ENCODE measurements around the gene SCYL1. TPM values are rescaled to one million over a fixed set of nuclear protein-coding genes. Genes with fewer than 3 reads are reported as not detected.
A peak's percentile ranks its signal among the peaks of the same experiment; 100 is the strongest.

SCYL1 gene
- total RNA-seq, 1 experiment from 2014 or later = 54.7 TPM

DNA sequence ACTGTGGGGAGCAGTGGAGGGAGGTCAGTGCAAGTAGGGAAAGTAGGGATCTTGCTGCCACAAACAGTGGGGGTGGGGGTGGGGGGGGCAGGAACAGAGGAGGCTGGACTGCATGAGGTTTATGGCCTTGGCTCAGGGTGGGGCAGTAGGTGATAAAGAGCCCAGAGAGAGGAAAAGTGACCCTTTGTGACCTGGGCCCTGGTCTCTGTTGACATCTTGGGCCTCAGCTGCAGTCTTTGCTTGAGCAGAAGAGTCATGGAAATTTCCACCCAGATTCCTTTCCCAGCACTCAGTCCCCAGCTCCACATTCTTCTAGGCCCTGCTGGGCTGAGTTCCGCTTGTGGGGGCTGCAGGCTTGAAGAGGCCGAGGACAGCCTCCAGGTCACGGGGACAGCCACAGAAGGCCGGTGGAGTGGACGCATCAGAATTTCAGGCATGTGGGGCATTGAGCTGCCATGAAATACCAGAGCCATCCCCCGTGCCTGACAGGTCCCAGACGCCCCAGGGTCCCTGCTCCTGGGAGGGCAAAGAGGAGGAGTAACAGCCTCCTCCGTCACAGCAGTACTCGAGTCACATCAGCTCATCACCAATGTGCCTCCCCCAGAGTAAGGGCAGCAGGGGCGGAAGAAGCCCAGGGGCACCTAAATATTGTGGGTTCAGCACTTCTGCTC, 35.7 kb upstream of the SCYL1 start:
- no peaks in the 10 kb centered on the region; a peak in 1 of 5 replicates for H3K9me3 Mint-ChIP-seq

More for the DNA sequence above, 35.7 kb upstream of the SCYL1 start:
- peak overlapping the region; percentile 19 to 78; a peak in 3 of 5 replicates for H3K4me3 Mint-ChIP-seq
- Histone ChIP-seq H2BK15ac (ENCODE audit: low read depth, low read length) (no peak overlapping the region), H2BK120ac (ENCODE audit: low read depth, low read length, poor library complexity, severe bottlenecking) (no peak overlapping the region), H4K8ac (replicated peaks; ENCODE audit: insufficient read length, low read depth, low read length) (no peak overlapping the region), H2BK20ac (ENCODE audit: low read depth, low read length, poor library complexity, severe bottlenecking) (no peak overlapping the region), H3K56ac (ENCODE audit: insufficient read length, low read depth, low read length) (no peak overlapping the region), H3K79me1 (ENCODE audit: insufficient read depth, low read depth, low read length, poor library complexity, severe bottlenecking) (no peaks in the 10 kb centered on the region), H3K4me1 (ENCODE audit: insufficient read depth, low read length) (peaks cover 36% of the 10 kb centered on the region), H3K27ac (ENCODE audit: insufficient read length, low read depth, low read length) (peak overlapping the region; percentile 95), H3T11ph (ENCODE audit: low read length) (no peak overlapping the region), H4K5ac (ENCODE audit: insufficient read length, low read depth, low read length) (peak overlapping the region; percentile 37), H2AFZ (ENCODE audit: low read length) (no peak overlapping the region), H3K23me2 (ENCODE audit: insufficient read length, low read depth, low read length, poor library complexity, severe bottlenecking) (peaks cover 13% of the 10 kb centered on the region), H3K4me2 (ENCODE audit: insufficient read depth, insufficient read length, low read length) (no peak overlapping the region), H3K18ac (ENCODE audit: insufficient read length, low read depth, low read length) (peak overlapping the region; percentile 96), H3K9me3 (ENCODE audit: control insufficient read depth, low read depth, low read length) (no peaks in the 10 kb centered on the region), H2AK5ac (ENCODE audit: insufficient read length, low read length) (peak overlapping the region; percentile 33), H2BK12ac (ENCODE audit: insufficient read length, low read depth, low read length) (peak overlapping the region; percentile 63), H3K9ac (ENCODE audit: extremely low read depth, insufficient read length, low read length) (no peak overlapping the region), H3K4ac (ENCODE audit: low read depth, low read length) (peak overlapping the region; percentile 7; the same call in 1 of the 2 replicates), H2BK5ac (ENCODE audit: insufficient read length, low read length) (peak overlapping the region; percentile 42), H4K91ac (ENCODE audit: insufficient read length, low read depth, low read length) (peak overlapping the region; percentile 96), H3K27me3 (ENCODE audit: insufficient read depth, low read length) (no peaks in the 10 kb centered on the region), H3K79me2 (ENCODE audit: insufficient read depth, low read length) (no peaks in the 10 kb centered on the region), H3K14ac (ENCODE audit: insufficient read depth, low read length) (peak overlapping the region; percentile 98), H4K20me1 (ENCODE audit: control insufficient read depth, insufficient read depth, insufficient read length) (no peaks in the 10 kb centered on the region), H3K23ac (ENCODE audit: insufficient read length, low read depth, low read length) (no peak overlapping the region)
- DNase-seq = peak; percentile 93
- peaks cover 2% of the 10 kb centered on the region; the same call in 1 of the 2 replicates for H3K27me3 Mint-ChIP-seq (ENCODE audit: low read depth)
- H3K4me1 Mint-ChIP-seq = peaks cover 84 to 91% of the 10 kb centered on the region in 2 experiments
- no CpG with 5 or more reads among the region's 10 CpGs for WGBS (ENCODE audit: extremely low coverage, insufficient read length, low lambda C conversion rate)
- H3K27ac Mint-ChIP-seq = peak overlapping the region; percentile 100
- no peaks in the 10 kb centered on the region; a peak in 1 of 7 replicates for H3K36me3 Mint-ChIP-seq (ENCODE audit: insufficient read depth in 1 of 3, low read depth in 3 of 3)
- TF ChIP-seq, protein P1, sequence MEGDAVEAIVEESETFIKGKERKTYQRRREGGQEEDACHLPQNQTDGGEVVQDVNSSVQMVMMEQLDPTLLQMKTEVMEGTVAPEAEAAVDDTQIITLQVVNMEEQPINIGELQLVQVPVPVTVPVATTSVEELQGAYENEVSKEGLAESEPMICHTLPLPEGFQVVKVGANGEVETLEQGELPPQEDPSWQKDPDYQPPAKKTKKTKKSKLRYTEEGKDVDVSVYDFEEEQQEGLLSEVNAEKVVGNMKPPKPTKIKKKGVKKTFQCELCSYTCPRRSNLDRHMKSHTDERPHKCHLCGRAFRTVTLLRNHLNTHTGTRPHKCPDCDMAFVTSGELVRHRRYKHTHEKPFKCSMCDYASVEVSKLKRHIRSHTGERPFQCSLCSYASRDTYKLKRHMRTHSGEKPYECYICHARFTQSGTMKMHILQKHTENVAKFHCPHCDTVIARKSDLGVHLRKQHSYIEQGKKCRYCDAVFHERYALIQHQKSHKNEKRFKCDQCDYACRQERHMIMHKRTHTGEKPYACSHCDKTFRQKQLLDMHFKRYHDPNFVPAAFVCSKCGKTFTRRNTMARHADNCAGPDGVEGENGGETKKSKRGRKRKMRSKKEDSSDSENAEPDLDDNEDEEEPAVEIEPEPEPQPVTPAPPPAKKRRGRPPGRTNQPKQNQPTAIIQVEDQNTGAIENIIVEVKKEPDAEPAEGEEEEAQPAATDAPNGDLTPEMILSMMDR (conservative IDR thresholded peaks at IDR 0.05) = no peak
